K562 (cell line): Measurements from ENCODE around the gene KAZN. TPM values are rescaled to one million over a fixed set of nuclear protein-coding genes. Genes with fewer than 3 reads are reported as not detected.
A peak's percentile ranks its signal among the peaks of the same experiment; 100 is the strongest.

ENCODE experiments used
- ATAC-seq: fragments of 200-7000 bp; cut with Tn5 transposase; 3 replicates; pipeline ENCODE4 v1.9.1; 2020; ENCODE audit warnings: moderate library complexity
- BruUV-seq: library from RNA; stranded (reverse); fragments of 400-500 nt; replicated peaks from 2 replicates; lab custom pipeline; 2021; lab: Mats Ljungman, UMichigan
- CTCF ChIA-PET: fragments of 300-600 bp; formaldehyde crosslinking; extraction: SDS; loops from one replicate; lab custom pipeline; 2021; ENCODE audit warnings: low intra/inter-chr PET ratio; lab: Yijun Ruan, JAX
- POLR2A ChIA-PET: fragments of 300-600, 350-650 bp; sonication (Branson Sonifier 250); formaldehyde crosslinking; extraction: SDS; loops from one replicate; lab custom pipeline; 2021; ENCODE audit warnings: antibody characterized with exemption, inconsistent platforms; lab: Yijun Ruan, JAX
- DNase-seq, 4 experiments: peaks; one replicate each; pipeline versions ENCODE4 v3.0.0 to v3.0.0-alpha.2; 2011 to 2018; ENCODE audit warnings: low spot score in 3 of 4, mixed read lengths in 3 of 4; ENCODE audit errors: extremely low read depth in 1 of 4
- FAIRE-seq: peaks from 2 replicates; lab custom pipeline; 2011; peaks lifted over from hg19 to GRCh38; lab: Jason Lieb, UNC
- H2AFZ ChIP-seq: 2 replicates; pipeline ENCODE4 v1.6.0; 2011; ENCODE audit warnings: low read depth, low read length, control low read depth, inconsistent platforms
- H3K27ac ChIP-seq: fragments of 200-600 bp; 3 replicates; pipeline ENCODE4 v1.8.0; 2011; ENCODE audit warnings: low read depth, mild to moderate bottlenecking, control low read depth, inconsistent platforms, low read length, moderate library complexity, mixed read lengths; ENCODE audit errors: extremely low read depth
- H3K27me3 ChIP-seq, 2 experiments: fragments of 300-600 bp in 1 of 2; 2 replicates in 1 of 2; 3 replicates in 1 of 2; pipeline versions ENCODE4 v1.6.0 to v1.8.0; 2011; ENCODE audit warnings: inconsistent platforms in 2 of 2, low read length in 2 of 2, mild to moderate bottlenecking in 1 of 2, mixed read lengths in 1 of 2, moderate library complexity in 1 of 2; ENCODE audit not compliant: control insufficient read depth in 2 of 2, insufficient read depth in 2 of 2
- H3K36me3 ChIP-seq: fragments of 300-600 bp; 3 replicates; pipeline ENCODE4 v1.8.0; 2011; ENCODE audit warnings: mild to moderate bottlenecking, low read length, inconsistent platforms; ENCODE audit not compliant: control insufficient read depth, insufficient read depth
- H3K4me1 ChIP-seq, 2 experiments: fragments of 200-600 bp in 1 of 2; replicated peaks in 1 of 2; 2 replicates in 1 of 2; 3 replicates in 1 of 2; pipeline versions ENCODE4 v1.5.1 to v1.8.0; 2011; ENCODE audit warnings: inconsistent platforms in 2 of 2, low read length in 2 of 2, mild to moderate bottlenecking in 1 of 2, mixed read lengths in 1 of 2, moderate library complexity in 1 of 2; ENCODE audit not compliant: control insufficient read depth in 2 of 2, insufficient read depth in 2 of 2
- H3K4me2 ChIP-seq: 2 replicates; pipeline ENCODE4 v1.6.1; 2011; ENCODE audit warnings: low read length, control low read depth, inconsistent platforms, mixed read lengths; ENCODE audit not compliant: insufficient read depth
- H3K4me3 ChIP-seq: fragments of 200-600 bp; sonication (generic), shearing (Covaris generic); 2 replicates; pipeline ENCODE4 v1.5.1; 2016; ENCODE audit warnings: control low read depth, inconsistent platforms
- H3K79me2 ChIP-seq: fragments of 200-600 bp; 3 replicates; pipeline ENCODE4 v1.8.0; 2011; ENCODE audit warnings: low read length, inconsistent platforms; ENCODE audit not compliant: control insufficient read depth, insufficient read depth
- H3K9ac ChIP-seq, 2 experiments: 2 replicates each; pipeline versions ENCODE4 v1.6.0 to v1.6.1; 2011; ENCODE audit warnings: low read depth in 2 of 2, low read length in 2 of 2, control low read depth in 1 of 2, inconsistent platforms in 1 of 2, mild to moderate bottlenecking in 1 of 2, mixed read lengths in 1 of 2; ENCODE audit not compliant: insufficient read depth in 1 of 2
- H3K9me1 ChIP-seq: one replicate; pipeline ENCODE4 v1.6.0; 2011; ENCODE audit warnings: inconsistent platforms, mild to moderate bottlenecking, low read length, moderate library complexity; ENCODE audit not compliant: control insufficient read depth, insufficient read depth
- H3K9me3 ChIP-seq: replicated peaks from 2 replicates; pipeline ENCODE4 v1.5.1; 2011; ENCODE audit warnings: low read depth, low read length, inconsistent platforms; ENCODE audit not compliant: control insufficient read depth, insufficient read depth
- H4K20me1 ChIP-seq: replicated peaks from 2 replicates; pipeline ENCODE4 v1.6.1; 2011; ENCODE audit warnings: low read length, inconsistent platforms, mixed read lengths; ENCODE audit not compliant: control insufficient read depth, insufficient read depth
- NEUROD1 ChIP-seq: fragments of 150-350 bp; IDR thresholded peaks from 2 replicates; pipeline ENCODE4 v1.6.1; 2014; ENCODE audit warnings: borderline replicate concordance, low read length, low read depth; ENCODE audit not compliant: partially characterized antibody
- NR4A1 ChIP-seq, 2 experiments: fragments of 250-450 bp in 1 of 2; fragments of 450-650 bp in 1 of 2; sonication (Bioruptor Pico) in 1 of 2; IDR thresholded peaks; 2 replicates each; pipeline versions ENCODE4 v1.4.0 to v1.6.1; 2016 to 2020; ENCODE audit warnings: mild to moderate bottlenecking in 2 of 2, missing compliant biosample characterization in 1 of 2, missing genetic modification characterization in 1 of 2, moderate library complexity in 1 of 2
- TRIM28 ChIP-seq: fragments of 450-650 bp; IDR thresholded peaks from 2 replicates; pipeline ENCODE4 v1.6.1; 2017
- ZNF24 ChIP-seq: fragments of 450-650 bp; IDR thresholded peaks from 2 replicates; pipeline ENCODE4 v1.6.1; 2016
- ZNF583 ChIP-seq: fragments of 250-450 bp; sonication (Bioruptor Pico); IDR thresholded peaks from 2 replicates; pipeline ENCODE4 v1.4.0; 2020
- WGBS: fragments of 100-300 bp; shearing (Covaris generic); methylation state at CpG from one replicate; pipeline ENCODE4 v1.1.6; 2016; ENCODE audit warnings: low coverage, mixed read lengths; ENCODE audit not compliant: insufficient coverage; ENCODE audit errors: missing lambda C conversion rate; 5-methylcytosine and 5-hydroxymethylcytosine counted together
- in situ Hi-C: fragments of 300-500 bp; cut with MboI; formaldehyde crosslinking; loops from 4 replicates; pipeline ENCODE4 v1.15.0; 2018; ENCODE audit warnings: inconsistent platforms, mixed read lengths
- intact Hi-C: fragments of 100-400 bp; cut with micrococcal nuclease; formaldehyde crosslinking; loops from 2 replicates; pipeline ENCODE4 v1.14.2; 2022
- polyA plus RNA-seq, 8 experiments: library from polyadenylated mRNA; depleted of rRNA in 4 of 8; stranded (reverse) in 5 of 8; unstranded in 3 of 8; fragments of >200 nt; fragmentation: Nextera tagmentation in 2 of 8; fragmentation: Illumina TruSeq in 1 of 8; extraction: Ambion mirVana in 2 of 8; extraction: Trizol in 1 of 8; gene quantifications; 2 replicates each; pipeline versions ENCODE4 v1.2.1 to v1.2.3, GENCODE V29; 2011 to 2014; ENCODE audit warnings: inconsistent platforms in 1 of 8, missing spikeins in 1 of 8
- total RNA-seq, 7 experiments: library from RNA; depleted of rRNA in 6 of 7; stranded (reverse); fragments of >200 nt in 6 of 7; fragmentation: Illumina TruSeq in 2 of 7; extraction: Trizol in 2 of 7; gene quantifications; 2 replicates each; pipeline versions ENCODE4 v1.2.1 to v1.2.3, GENCODE V29; 2011 to 2021; ENCODE audit warnings: low replicate concordance in 1 of 7
- TF ChIP-seq, protein P1 (sequence below): fragments of 450-650 bp; IDR thresholded peaks from 2 replicates; pipeline ENCODE4 v1.6.1; 2017; ENCODE audit warnings: antibody characterized with exemption

The KAZN gene
- total and polyA plus RNA-seq, 9 of the 15 experiments (the other 6 are each of a cell fraction or from before 2014, with no cell fraction given) = 2.1 to 21.6 (median 5.4) TPM

DNA sequence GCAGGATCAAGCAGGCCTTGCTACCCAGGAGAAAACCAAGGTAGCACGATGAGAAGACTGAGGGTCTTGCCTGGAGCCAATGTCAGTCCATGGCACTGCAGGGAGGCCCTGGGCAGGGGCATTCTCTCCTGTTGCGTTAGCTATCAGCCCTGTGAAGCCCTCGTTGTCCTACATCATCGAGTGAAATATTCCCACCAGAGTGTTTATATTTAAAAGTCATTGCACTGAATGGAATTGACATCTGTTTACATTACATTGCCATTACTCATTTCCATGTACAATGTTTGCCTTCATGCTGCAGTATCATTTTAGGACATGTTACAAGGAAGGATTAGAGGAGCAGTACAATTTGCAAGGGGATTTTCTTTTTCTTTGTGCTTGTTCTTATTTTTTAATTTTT lies 243.9 kb downstream of the KAZN start:
- ATAC-seq = no peak
- H3K9ac ChIP-seq = no peak overlapping the region
- H3K4me2 ChIP-seq = no peak overlapping the region
- BruUV-seq = no TSS peak
- no peak for DNase-seq
- ChIA-PET CTCF (no interaction called here), POLR2A (no interaction called here)
- H2AFZ ChIP-seq = no peak overlapping the region
- no peaks in the 10 kb centered on the region for H3K36me3 ChIP-seq
- H3K9me3 ChIP-seq = peaks cover 21% of the 10 kb centered on the region
- H4K20me1 ChIP-seq = no peaks in the 10 kb centered on the region
- no peak overlapping the region for H3K4me3 ChIP-seq
- H3K27ac ChIP-seq = no peak overlapping the region
- no peaks in the 10 kb centered on the region for H3K27me3 ChIP-seq
- no peak for FAIRE-seq
- intact Hi-C loops = no loop called here
- WGBS = 4% methylated on average over 4 of the region's 4 CpGs
- H3K79me2 ChIP-seq = no peaks in the 10 kb centered on the region
- H3K9me1 ChIP-seq = no peaks in the 10 kb centered on the region
- TF ChIP-seq TRIM28 (0 out of 2 replicates have a peak, but pooled peaks have one; percentile 13), NR4A1 (CRISPR knock-in tag; IDR thresholded peaks at IDR 0.05) (no peak), NR4A1 (tag; IDR thresholded peaks at IDR 0.05) (no peak)
- TF ChIP-seq, all 486 proteins: peak for 1
- in situ Hi-C loops = no loop called here
- peaks cover 0 to 13% of the 10 kb centered on the region in 2 experiments; a peak in 2 of 5 replicates for H3K4me1 ChIP-seq

DNA sequence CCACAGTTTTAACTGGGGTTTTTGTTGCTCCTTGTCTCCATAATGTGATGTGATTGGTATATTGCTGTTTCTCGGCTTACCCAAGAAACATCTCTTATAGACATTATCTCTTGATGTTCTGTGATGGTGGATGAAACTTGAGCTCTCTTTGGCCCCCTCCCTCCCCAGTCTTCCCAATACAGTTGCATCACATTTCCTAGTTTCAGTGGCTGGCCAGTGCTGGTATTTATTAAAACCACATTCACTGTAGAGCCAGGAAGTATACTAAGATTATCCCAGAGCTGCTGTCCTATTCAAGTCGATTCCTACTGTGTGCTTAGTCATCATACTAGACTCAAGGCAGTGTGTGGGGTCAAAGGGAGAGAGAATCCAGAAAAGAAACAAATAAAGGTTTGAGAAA lies 244.4 kb downstream of the KAZN start:
- in situ Hi-C loops = no loop called here
- Histone ChIP-seq H3K4me1 (peaks cover 0 to 13% of the 10 kb centered on the region in 2 experiments; a peak in 2 of 5 replicates), H3K4me2 (no peak overlapping the region), H3K27ac (no peak overlapping the region), H3K27me3 (no peaks in the 10 kb centered on the region; a peak in 1 of 5 replicates), H3K9me1 (no peaks in the 10 kb centered on the region), H3K4me3 (no peak overlapping the region), H2AFZ (no peak overlapping the region), H3K36me3 (no peaks in the 10 kb centered on the region), H3K9ac (no peak overlapping the region), H4K20me1 (no peaks in the 10 kb centered on the region), H3K9me3 (peaks cover 21% of the 10 kb centered on the region), H3K79me2 (no peaks in the 10 kb centered on the region)
- DNase-seq = no peak
- ChIA-PET POLR2A (no interaction called here), CTCF (no interaction called here)
- 6% methylated on average over 2 of the region's 2 CpGs for WGBS
- no peak for ATAC-seq
- intact Hi-C loops = no loop called here
- FAIRE-seq = no peak
- TF ChIP-seq ZNF24 = no peak
- no peak for TF ChIP-seq ZNF583 (CRISPR knock-in tag)
- no peak for TF ChIP-seq NEUROD1
- TF ChIP-seq, protein P1, sequence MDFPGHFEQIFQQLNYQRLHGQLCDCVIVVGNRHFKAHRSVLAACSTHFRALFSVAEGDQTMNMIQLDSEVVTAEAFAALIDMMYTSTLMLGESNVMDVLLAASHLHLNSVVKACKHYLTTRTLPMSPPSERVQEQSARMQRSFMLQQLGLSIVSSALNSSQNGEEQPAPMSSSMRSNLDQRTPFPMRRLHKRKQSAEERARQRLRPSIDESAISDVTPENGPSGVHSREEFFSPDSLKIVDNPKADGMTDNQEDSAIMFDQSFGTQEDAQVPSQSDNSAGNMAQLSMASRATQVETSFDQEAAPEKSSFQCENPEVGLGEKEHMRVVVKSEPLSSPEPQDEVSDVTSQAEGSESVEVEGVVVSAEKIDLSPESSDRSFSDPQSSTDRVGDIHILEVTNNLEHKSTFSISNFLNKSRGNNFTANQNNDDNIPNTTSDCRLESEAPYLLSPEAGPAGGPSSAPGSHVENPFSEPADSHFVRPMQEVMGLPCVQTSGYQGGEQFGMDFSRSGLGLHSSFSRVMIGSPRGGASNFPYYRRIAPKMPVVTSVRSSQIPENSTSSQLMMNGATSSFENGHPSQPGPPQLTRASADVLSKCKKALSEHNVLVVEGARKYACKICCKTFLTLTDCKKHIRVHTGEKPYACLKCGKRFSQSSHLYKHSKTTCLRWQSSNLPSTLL = no peak
- BruUV-seq = no TSS peak
